HEK293 (cell line): ENCODE results near the gene MTMR12.

Experiments used
- CTCF ChIA-PET: fragments of 350-600 bp; formaldehyde crosslinking; extraction: SDS; loops from one replicate; lab custom pipeline; 2021; ENCODE audit warnings: antibody characterized with exemption; lab: Yijun Ruan, JAX
- POLR2A ChIA-PET: fragments of 300-600 bp; formaldehyde crosslinking; extraction: SDS; loops from one replicate; lab custom pipeline; 2020; ENCODE audit warnings: antibody characterized with exemption, inconsistent platforms; lab: Yijun Ruan, JAX
- H3K27ac ChIP-seq: fragments of 200-500 bp; sonication (Bioruptor generic); 2 replicates; pipeline ENCODE4 v1.5.1; 2014; ENCODE audit warnings: low read depth, low read length, control low read depth, inconsistent platforms; ENCODE audit errors: extremely low read depth
- H3K36me3 ChIP-seq, 2 experiments: fragments of 200-500 bp in 1 of 2; sonication (Bioruptor generic) in 1 of 2; 1 replicate in 1 of 2; 2 replicates in 1 of 2; pipeline ENCODE4 v1.5.1; 2014 to 2017; ENCODE audit warnings: inconsistent platforms in 2 of 2, low read length in 2 of 2; ENCODE audit not compliant: control insufficient read depth in 2 of 2, insufficient read depth in 1 of 2
- H3K4me1 ChIP-seq: fragments of 200-500 bp; sonication (Bioruptor generic); 2 replicates; pipeline ENCODE4 v1.5.1; 2014; ENCODE audit warnings: mild to moderate bottlenecking, low read length, inconsistent platforms; ENCODE audit not compliant: control insufficient read depth, insufficient read depth
- H3K4me3 ChIP-seq: 2 replicates; pipeline ENCODE4 v1.5.1; 2011; ENCODE audit warnings: low read depth, mild to moderate bottlenecking, control low read depth, low read length, moderate library complexity
- H3K9me3 ChIP-seq: fragments of 200-500 bp; sonication (Bioruptor generic); 2 replicates; pipeline ENCODE4 v1.5.1; 2014; ENCODE audit warnings: low read depth, low read length, inconsistent platforms; ENCODE audit not compliant: control insufficient read depth, insufficient read depth
- GLI2 ChIP-seq: fragments of 450-650 bp; formaldehyde crosslinking; IDR thresholded peaks from 2 replicates; pipeline ENCODE4; 2017; ENCODE audit warnings: missing biosample characterization, missing genetic modification characterization, low read depth, borderline replicate concordance
- RBAK ChIP-seq: fragments of 450-650 bp; formaldehyde crosslinking; IDR thresholded peaks from 2 replicates; pipeline ENCODE4 v1.5.1; 2016; ENCODE audit warnings: missing biosample characterization, missing genetic modification characterization
- WT1 ChIP-seq: fragments of 450-650 bp; formaldehyde crosslinking; IDR thresholded peaks from 2 replicates; pipeline ENCODE4 v1.5.1; 2016; ENCODE audit warnings: missing biosample characterization, missing genetic modification characterization
- YY2 ChIP-seq: fragments of 450-650 bp; formaldehyde crosslinking; IDR thresholded peaks from 2 replicates; pipeline ENCODE4 v1.5.1; 2016; ENCODE audit warnings: missing biosample characterization, missing genetic modification characterization
- ZBTB17 ChIP-seq: fragments of 450-650 bp; formaldehyde crosslinking; IDR thresholded peaks from 2 replicates; pipeline ENCODE4 v1.5.1; 2016; ENCODE audit warnings: missing biosample characterization, missing genetic modification characterization
- ZBTB48 ChIP-seq: fragments of 450-650 bp; formaldehyde crosslinking; IDR thresholded peaks from 2 replicates; pipeline ENCODE4 v1.5.1; 2016; ENCODE audit warnings: missing biosample characterization, missing genetic modification characterization
- ZFP69B ChIP-seq: fragments of 450-650 bp; formaldehyde crosslinking; IDR thresholded peaks from 2 replicates; pipeline ENCODE4 v1.5.1; 2016; ENCODE audit warnings: missing biosample characterization, missing genetic modification characterization
- ZIC2 ChIP-seq: fragments of 450-650 bp; formaldehyde crosslinking; IDR thresholded peaks from 2 replicates; pipeline ENCODE4 v1.5.1; 2016; ENCODE audit warnings: missing biosample characterization, missing genetic modification characterization
- ZNF138 ChIP-seq: fragments of 450-650 bp; formaldehyde crosslinking; IDR thresholded peaks from 2 replicates; pipeline ENCODE4 v1.5.1; 2016; ENCODE audit warnings: missing biosample characterization, missing genetic modification characterization, borderline replicate concordance
- ZNF175 ChIP-seq: fragments of 450-650 bp; formaldehyde crosslinking; IDR thresholded peaks from 2 replicates; pipeline ENCODE4 v1.5.1; 2016; ENCODE audit warnings: missing biosample characterization, missing genetic modification characterization
- ZNF19 ChIP-seq: fragments of 450-650 bp; formaldehyde crosslinking; IDR thresholded peaks from 2 replicates; pipeline ENCODE4; 2016; ENCODE audit warnings: missing biosample characterization, missing genetic modification characterization, low read depth
- ZNF223 ChIP-seq: fragments of 450-650 bp; formaldehyde crosslinking; IDR thresholded peaks from 2 replicates; pipeline ENCODE4 v1.5.1; 2016; ENCODE audit warnings: missing biosample characterization, missing genetic modification characterization
- ZNF335 ChIP-seq: fragments of 450-650 bp; formaldehyde crosslinking; conservative IDR thresholded peaks from 2 replicates; pipeline ENCODE4 v1.5.1; 2016; ENCODE audit warnings: missing biosample characterization, missing genetic modification characterization
- ZNF341 ChIP-seq: fragments of 450-650 bp; formaldehyde crosslinking; IDR thresholded peaks from 2 replicates; pipeline ENCODE4; 2016; ENCODE audit warnings: low read depth, missing biosample characterization, missing genetic modification characterization
- ZNF423 ChIP-seq: fragments of 450-650 bp; formaldehyde crosslinking; IDR thresholded peaks from 2 replicates; pipeline ENCODE4 v1.5.1; 2016; ENCODE audit warnings: missing biosample characterization, missing genetic modification characterization
- ZNF555 ChIP-seq: fragments of 450-650 bp; formaldehyde crosslinking; conservative IDR thresholded peaks from 2 replicates; pipeline ENCODE4 v1.5.1; 2017; ENCODE audit warnings: missing biosample characterization, mild to moderate bottlenecking, missing genetic modification characterization, inconsistent platforms
- ZNF571 ChIP-seq: fragments of 450-650 bp; formaldehyde crosslinking; IDR thresholded peaks from 2 replicates; pipeline ENCODE4 v1.5.0; 2017; ENCODE audit warnings: missing biosample characterization, missing genetic modification characterization
- ZNF629 ChIP-seq: fragments of 450-650 bp; formaldehyde crosslinking; IDR thresholded peaks from 2 replicates; pipeline ENCODE4 v1.5.1; 2017; ENCODE audit warnings: missing biosample characterization, missing genetic modification characterization
- TF ChIP-seq, protein P1 (sequence below): fragments of 450-650 bp; formaldehyde crosslinking; IDR thresholded peaks from 2 replicates; pipeline ENCODE4 v1.5.1; 2016; ENCODE audit warnings: missing biosample characterization, missing genetic modification characterization
- TF ChIP-seq, protein P2 (sequence below): fragments of 450-650 bp; formaldehyde crosslinking; IDR thresholded peaks from 2 replicates; pipeline ENCODE4 v1.5.1; 2016; ENCODE audit warnings: missing biosample characterization, missing genetic modification characterization
- TF ChIP-seq, protein P3 (sequence below): fragments of 450-650 bp; formaldehyde crosslinking; IDR thresholded peaks from 2 replicates; pipeline ENCODE4 v1.5.1; 2016; ENCODE audit warnings: missing biosample characterization, missing genetic modification characterization
- TF ChIP-seq, protein P4 (sequence below): fragments of 450-650 bp; IDR thresholded peaks from 2 replicates; pipeline ENCODE4 v1.5.1; 2018; ENCODE audit warnings: missing biosample characterization, mild to moderate bottlenecking, missing genetic modification characterization
- TF ChIP-seq, protein P5 (sequence below): fragments of 450-650 bp; formaldehyde crosslinking; IDR thresholded peaks from 2 replicates; pipeline ENCODE4 v1.5.1; 2016; ENCODE audit warnings: missing biosample characterization, missing genetic modification characterization

Gene MTMR12

DNA sequence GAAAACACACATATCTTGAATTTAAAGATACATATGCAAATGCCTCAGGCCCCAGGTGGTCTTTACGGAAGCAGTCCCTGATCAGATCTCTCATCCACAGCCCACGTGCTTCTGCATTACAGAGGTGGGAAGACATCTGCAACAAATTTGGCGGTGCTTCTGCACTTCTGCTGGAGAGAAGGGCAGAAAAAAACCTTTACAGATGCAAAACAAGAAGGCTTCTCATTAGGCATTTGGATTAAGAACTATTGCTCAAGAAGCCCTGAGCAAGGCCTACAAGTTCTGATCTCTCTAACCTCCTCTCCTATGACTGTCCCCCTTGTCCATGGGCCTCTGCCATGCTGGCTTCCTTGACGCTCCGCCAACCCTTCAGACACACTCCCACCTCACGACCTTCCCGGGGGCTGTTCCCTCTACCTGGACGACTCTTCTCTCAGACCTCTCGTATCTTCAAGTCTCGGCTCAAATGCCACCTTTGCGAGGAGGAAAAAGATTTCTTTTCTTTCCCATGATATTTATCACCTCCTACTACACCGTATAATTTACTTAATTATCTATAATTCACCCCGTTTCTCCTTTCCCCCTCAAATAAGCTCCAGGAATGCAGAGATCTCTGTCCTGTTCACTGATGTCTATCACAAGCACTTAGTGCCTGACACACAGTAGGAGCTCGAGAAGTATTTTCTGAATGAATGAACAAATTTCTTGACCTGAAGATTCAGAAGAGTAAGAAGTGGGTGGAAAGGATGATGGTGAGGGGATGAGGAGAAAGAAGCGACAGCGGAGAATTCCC is 1.1 kb downstream of the MTMR12 start:
- no peaks in the 10 kb centered on the region for H3K36me3 ChIP-seq
- peak overlapping the region; percentile 94 for H3K4me3 ChIP-seq
- ChIA-PET POLR2A (interaction anchor here (0.6 to 2.4 kb wide), 3 partner anchors 52 to 314 kb away, joined by 3 to 11 read pairs (median 3); partner anchors contain the start of gene GOLPH3), CTCF (interaction anchor here (0.6 to 0.7 kb wide), 2 partner anchors 72 to 809 kb away, joined by 3 to 4 read pairs; no protein-coding TSS in a partner anchor)
- no peak for TF ChIP-seq ZNF138
- TF ChIP-seq ZNF341 (tag by site-specific recombination), result peak; percentile 81
- TF ChIP-seq ZBTB48 (tag by site-specific recombination), result no peak
- no peak for TF ChIP-seq ZNF335 (tag by site-specific recombination)
- TF ChIP-seq ZNF19 (tag by site-specific recombination), result no peak
- no peak for TF ChIP-seq ZIC2 (tag by site-specific recombination)
- TF ChIP-seq, protein P1, sequence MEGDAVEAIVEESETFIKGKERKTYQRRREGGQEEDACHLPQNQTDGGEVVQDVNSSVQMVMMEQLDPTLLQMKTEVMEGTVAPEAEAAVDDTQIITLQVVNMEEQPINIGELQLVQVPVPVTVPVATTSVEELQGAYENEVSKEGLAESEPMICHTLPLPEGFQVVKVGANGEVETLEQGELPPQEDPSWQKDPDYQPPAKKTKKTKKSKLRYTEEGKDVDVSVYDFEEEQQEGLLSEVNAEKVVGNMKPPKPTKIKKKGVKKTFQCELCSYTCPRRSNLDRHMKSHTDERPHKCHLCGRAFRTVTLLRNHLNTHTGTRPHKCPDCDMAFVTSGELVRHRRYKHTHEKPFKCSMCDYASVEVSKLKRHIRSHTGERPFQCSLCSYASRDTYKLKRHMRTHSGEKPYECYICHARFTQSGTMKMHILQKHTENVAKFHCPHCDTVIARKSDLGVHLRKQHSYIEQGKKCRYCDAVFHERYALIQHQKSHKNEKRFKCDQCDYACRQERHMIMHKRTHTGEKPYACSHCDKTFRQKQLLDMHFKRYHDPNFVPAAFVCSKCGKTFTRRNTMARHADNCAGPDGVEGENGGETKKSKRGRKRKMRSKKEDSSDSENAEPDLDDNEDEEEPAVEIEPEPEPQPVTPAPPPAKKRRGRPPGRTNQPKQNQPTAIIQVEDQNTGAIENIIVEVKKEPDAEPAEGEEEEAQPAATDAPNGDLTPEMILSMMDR (tag by site-specific recombination), result no peak
- TF ChIP-seq ZBTB17 (tag by site-specific recombination), result peak; percentile 27; the same call in 1 of the 2 replicates
- 0 out of 2 replicates have a peak, but pooled peaks have one; percentile 45 for TF ChIP-seq ZNF629 (tag by site-specific recombination)
- no peak for TF ChIP-seq ZNF223 (tag by site-specific recombination)
- no peak; the same call in 1 of the 2 replicates for TF ChIP-seq ZFP69B
- H3K4me1 ChIP-seq, result peaks cover 11% of the 10 kb centered on the region
- no peaks in the 10 kb centered on the region for H3K9me3 ChIP-seq
- H3K27ac ChIP-seq, result peak overlapping the region; percentile 80

DNA sequence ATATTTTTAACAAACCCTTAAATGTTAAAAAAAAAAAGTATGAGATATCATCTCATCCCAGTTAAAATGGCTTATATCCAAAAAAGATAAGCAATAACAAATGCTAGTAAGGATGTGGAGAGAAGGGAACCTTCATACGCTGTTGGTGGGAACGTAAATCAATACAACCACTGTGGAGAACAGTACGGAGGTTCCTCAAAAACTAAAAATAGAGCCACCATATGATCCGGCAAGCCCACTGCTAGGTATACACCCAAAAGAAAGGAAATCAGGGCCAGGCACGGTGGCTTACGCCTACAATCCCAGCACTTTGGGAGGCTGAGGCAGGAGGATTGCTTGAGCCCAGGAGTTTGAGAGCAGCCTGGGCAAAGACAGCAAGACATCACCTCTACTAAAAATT is 3.0 kb downstream of the MTMR12 start:
- no peaks in the 10 kb centered on the region for H3K9me3 ChIP-seq
- H3K27ac ChIP-seq, result no peak overlapping the region
- ChIA-PET CTCF (interaction anchor here (0.6 to 1.0 kb wide), 3 partner anchors 73 to 1057 kb away, joined by 3 to 4 read pairs (median 3); no protein-coding TSS in a partner anchor), POLR2A (no interaction called here)
- H3K4me1 ChIP-seq, result peaks cover 13% of the 10 kb centered on the region
- H3K4me3 ChIP-seq, result no peak overlapping the region
- no peaks in the 10 kb centered on the region for H3K36me3 ChIP-seq
- TF ChIP-seq, protein P2, sequence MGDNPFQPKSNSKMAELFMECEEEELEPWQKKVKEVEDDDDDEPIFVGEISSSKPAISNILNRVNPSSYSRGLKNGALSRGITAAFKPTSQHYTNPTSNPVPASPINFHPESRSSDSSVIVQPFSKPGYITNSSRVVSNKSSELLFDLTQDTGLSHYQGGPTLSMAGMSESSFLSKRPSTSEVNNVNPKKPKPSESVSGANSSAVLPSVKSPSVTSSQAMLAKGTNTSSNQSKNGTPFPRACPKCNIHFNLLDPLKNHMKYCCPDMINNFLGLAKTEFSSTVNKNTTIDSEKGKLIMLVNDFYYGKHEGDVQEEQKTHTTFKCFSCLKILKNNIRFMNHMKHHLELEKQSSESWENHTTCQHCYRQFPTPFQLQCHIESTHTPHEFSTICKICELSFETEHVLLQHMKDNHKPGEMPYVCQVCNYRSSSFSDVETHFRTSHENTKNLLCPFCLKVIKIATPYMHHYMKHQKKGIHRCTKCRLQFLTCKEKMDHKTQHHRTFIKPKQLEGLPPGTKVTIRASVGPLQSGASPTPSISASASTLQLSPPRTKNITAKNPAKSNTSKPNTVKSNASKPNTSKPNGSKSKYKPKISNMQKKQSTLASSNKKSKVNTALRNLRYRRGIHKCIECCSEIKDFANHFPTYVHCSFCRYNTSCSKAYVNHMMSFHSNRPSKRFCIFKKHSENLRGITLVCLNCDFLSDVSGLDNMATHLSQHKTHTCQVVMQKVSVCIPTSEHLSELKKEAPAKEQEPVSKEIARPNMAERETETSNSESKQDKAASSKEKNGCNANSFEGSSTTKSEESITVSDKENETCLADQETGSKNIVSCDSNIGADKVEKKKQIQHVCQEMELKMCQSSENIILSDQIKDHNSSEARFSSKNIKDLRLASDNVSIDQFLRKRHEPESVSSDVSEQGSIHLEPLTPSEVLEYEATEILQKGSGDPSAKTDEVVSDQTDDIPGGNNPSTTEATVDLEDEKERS (tag by site-specific recombination), result no peak
- TF ChIP-seq ZNF423 (no peak), WT1 (tag by site-specific recombination) (no peak), ZNF175 (no peak), GLI2 (tag by site-specific recombination) (no peak), ZNF555 (tag by site-specific recombination) (no peak), RBAK (no peak), YY2 (tag by site-specific recombination) (no peak), ZNF571 (tag by site-specific recombination) (no peak)
- TF ChIP-seq, protein P3, sequence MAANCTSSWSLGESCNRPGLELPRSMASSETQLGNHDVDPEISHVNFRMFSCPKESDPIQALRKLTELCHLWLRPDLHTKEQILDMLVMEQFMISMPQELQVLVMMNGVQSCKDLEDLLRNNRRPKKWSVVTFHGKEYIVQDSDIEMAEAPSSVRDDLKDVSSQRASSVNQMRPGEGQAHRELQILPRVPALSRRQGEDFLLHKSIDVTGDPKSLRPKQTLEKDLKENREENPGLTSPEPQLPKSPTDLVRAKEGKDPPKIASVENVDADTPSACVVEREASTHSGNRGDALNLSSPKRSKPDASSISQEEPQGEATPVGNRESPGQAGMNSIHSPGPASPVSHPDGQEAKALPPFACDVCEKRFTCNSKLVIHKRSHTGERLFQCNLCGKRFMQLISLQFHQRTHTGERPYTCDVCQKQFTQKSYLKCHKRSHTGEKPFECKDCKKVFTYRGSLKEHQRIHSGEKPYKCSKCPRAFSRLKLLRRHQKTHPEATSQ (tag by site-specific recombination), result no peak
- TF ChIP-seq, protein P4, sequence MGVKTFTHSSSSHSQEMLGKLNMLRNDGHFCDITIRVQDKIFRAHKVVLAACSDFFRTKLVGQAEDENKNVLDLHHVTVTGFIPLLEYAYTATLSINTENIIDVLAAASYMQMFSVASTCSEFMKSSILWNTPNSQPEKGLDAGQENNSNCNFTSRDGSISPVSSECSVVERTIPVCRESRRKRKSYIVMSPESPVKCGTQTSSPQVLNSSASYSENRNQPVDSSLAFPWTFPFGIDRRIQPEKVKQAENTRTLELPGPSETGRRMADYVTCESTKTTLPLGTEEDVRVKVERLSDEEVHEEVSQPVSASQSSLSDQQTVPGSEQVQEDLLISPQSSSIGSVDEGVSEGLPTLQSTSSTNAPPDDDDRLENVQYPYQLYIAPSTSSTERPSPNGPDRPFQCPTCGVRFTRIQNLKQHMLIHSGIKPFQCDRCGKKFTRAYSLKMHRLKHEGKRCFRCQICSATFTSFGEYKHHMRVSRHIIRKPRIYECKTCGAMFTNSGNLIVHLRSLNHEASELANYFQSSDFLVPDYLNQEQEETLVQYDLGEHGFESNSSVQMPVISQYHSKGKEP (tag by site-specific recombination), result no peak
- TF ChIP-seq, protein P5, sequence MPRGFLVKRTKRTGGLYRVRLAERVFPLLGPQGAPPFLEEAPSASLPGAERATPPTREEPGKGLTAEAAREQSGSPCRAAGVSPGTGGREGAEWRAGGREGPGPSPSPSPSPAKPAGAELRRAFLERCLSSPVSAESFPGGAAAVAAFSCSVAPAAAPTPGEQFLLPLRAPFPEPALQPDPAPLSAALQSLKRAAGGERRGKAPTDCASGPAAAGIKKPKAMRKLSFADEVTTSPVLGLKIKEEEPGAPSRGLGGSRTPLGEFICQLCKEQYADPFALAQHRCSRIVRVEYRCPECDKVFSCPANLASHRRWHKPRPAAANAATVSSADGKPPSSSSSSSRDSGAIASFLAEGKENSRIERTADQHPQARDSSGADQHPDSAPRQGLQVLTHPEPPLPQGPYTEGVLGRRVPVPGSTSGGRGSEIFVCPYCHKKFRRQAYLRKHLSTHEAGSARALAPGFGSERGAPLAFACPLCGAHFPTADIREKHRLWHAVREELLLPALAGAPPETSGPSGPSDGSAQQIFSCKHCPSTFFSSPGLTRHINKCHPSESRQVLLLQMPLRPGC (tag by site-specific recombination), result no peak
